Neural progenitor cell (in vitro differentiated cells): ENCODE data around the gene HES5. TPM values are rescaled to one million over a fixed set of nuclear protein-coding genes. Genes with fewer than 3 reads are reported as not detected.

Experiments
- DNase-seq: peaks from one replicate; pipeline ENCODE4 v3.0.0-alpha.2; 2016; ENCODE audit warnings: low spot score
- H2AFZ ChIP-seq: fragments of 200-600 bp; sonication (generic); replicated peaks from 2 replicates; pipeline ENCODE4 v1.6.1; 2016; ENCODE audit warnings: antibody characterized with exemption
- H3F3A ChIP-seq: fragments of 200-600 bp; sonication (generic); 2 replicates; pipeline ENCODE4 v1.6.1; 2016; ENCODE audit warnings: antibody characterized with exemption, low read depth
- H3K27ac ChIP-seq: fragments of 200-600 bp; sonication (generic); 2 replicates; pipeline ENCODE4 v1.5.1; 2016; ENCODE audit warnings: mild to moderate bottlenecking
- H3K27me3 ChIP-seq: fragments of 200-600 bp; sonication (generic); 2 replicates; pipeline ENCODE4 v1.6.1; 2016; ENCODE audit warnings: mild to moderate bottlenecking, moderate library complexity
- H3K36me3 ChIP-seq: fragments of 200-600 bp; sonication (generic); 2 replicates; pipeline ENCODE4 v1.5.1; 2016
- H3K4me1 ChIP-seq: fragments of 200-600 bp; sonication (generic); 2 replicates; pipeline ENCODE4 v1.6.1; 2016; ENCODE audit warnings: mixed run types
- H3K4me2 ChIP-seq: fragments of 200-600 bp; sonication (generic); 2 replicates; pipeline ENCODE4 v1.6.1; 2016
- H3K4me3 ChIP-seq: fragments of 200-600 bp; sonication (generic); 2 replicates; pipeline ENCODE4 v1.5.1; 2016
- H3K79me2 ChIP-seq: fragments of 200-600 bp; sonication (generic); 2 replicates; pipeline ENCODE4 v1.6.1; 2016; ENCODE audit warnings: low read depth
- H3K9ac ChIP-seq: fragments of 200-600 bp; sonication (generic); 2 replicates; pipeline ENCODE4 v1.6.1; 2016
- H3K9me3 ChIP-seq: fragments of 200-600 bp; sonication (generic); 2 replicates; pipeline ENCODE4 v1.5.1; 2016; ENCODE audit warnings: low read depth
- H4K20me1 ChIP-seq: fragments of 200-600 bp; sonication (generic); 2 replicates; pipeline ENCODE4 v1.6.1; 2016; ENCODE audit warnings: low read depth
- H3K27ac Mint-ChIP-seq: 3 replicates; pipeline ENCODE4 v1.8.0; 2021; ENCODE audit warnings: mixed read lengths
- H3K27me3 Mint-ChIP-seq: 2 replicates; pipeline ENCODE4 v1.8.0; 2022; ENCODE audit warnings: low read depth, mild to moderate bottlenecking, inconsistent platforms, moderate library complexity, mixed read lengths; ENCODE audit not compliant: insufficient read depth
- H3K36me3 Mint-ChIP-seq: 3 replicates; pipeline ENCODE4 v1.8.0; 2021; ENCODE audit warnings: mixed read lengths
- H3K4me1 Mint-ChIP-seq: 3 replicates; pipeline ENCODE4 v1.8.0; 2021; ENCODE audit warnings: mixed read lengths
- H3K4me3 Mint-ChIP-seq: 3 replicates; pipeline ENCODE4 v1.8.0; 2021; ENCODE audit warnings: mild to moderate bottlenecking, moderate library complexity, mixed read lengths
- H3K9me3 Mint-ChIP-seq: 3 replicates; pipeline ENCODE4 v1.8.0; 2020; ENCODE audit warnings: mixed read lengths
- EZH2 ChIP-seq: fragments of 200-600 bp; sonication (generic); IDR thresholded peaks from 2 replicates; pipeline ENCODE4 v1.6.1; 2017; ENCODE audit warnings: antibody characterized with exemption, mild to moderate bottlenecking, moderate library complexity
- EZH2phosphoT487 ChIP-seq: fragments of 200-600 bp; sonication (generic); IDR thresholded peaks from 2 replicates; pipeline ENCODE4 v1.6.1; 2017; ENCODE audit warnings: antibody characterized with exemption
- total RNA-seq: library from RNA; depleted of rRNA; stranded (reverse); fragments of >200 nt; gene quantifications from 2 replicates; pipeline ENCODE4 v1.2.3, GENCODE V29; 2015; ENCODE audit warnings: low replicate concordance
- TF ChIP-seq, protein P1 (sequence below): fragments of 200-600 bp; sonication (generic); IDR thresholded peaks from 2 replicates; pipeline ENCODE4 v1.5.1; 2017; ENCODE audit warnings: antibody characterized with exemption, mild to moderate bottlenecking

Gene HES5
- total RNA-seq, 1 donor from 2014 or later: 6.4 TPM

GRCh38 chr1:2540816-2541492, 10.9 kb upstream of the HES5 start:
- H3K4me2 ChIP-seq: peak overlapping the region; percentile 73
- Mint-ChIP-seq H3K27ac (peak overlapping the region; percentile 78), H3K36me3 (no peaks in the 10 kb centered on the region), H3K9me3 (no peaks in the 10 kb centered on the region), H3K4me3 (peak overlapping the region; percentile 69), H3K4me1 (peaks cover 49% of the 10 kb centered on the region), H3K27me3 (peaks cover 17% of the 10 kb centered on the region)
- peak overlapping the region; percentile 89 for H3K27ac ChIP-seq
- H3K36me3 ChIP-seq: no peaks in the 10 kb centered on the region
- H3K9me3 ChIP-seq: no peaks in the 10 kb centered on the region
- peaks cover 52% of the 10 kb centered on the region for H3K4me1 ChIP-seq
- peak overlapping the region; percentile 31 for H3K4me3 ChIP-seq
- no peak overlapping the region for H3K9ac ChIP-seq
- H2AFZ ChIP-seq: no peak overlapping the region
- peaks cover 63% of the 10 kb centered on the region for H3F3A ChIP-seq
- peak; percentile 94 for DNase-seq
- TF ChIP-seq, protein P1, sequence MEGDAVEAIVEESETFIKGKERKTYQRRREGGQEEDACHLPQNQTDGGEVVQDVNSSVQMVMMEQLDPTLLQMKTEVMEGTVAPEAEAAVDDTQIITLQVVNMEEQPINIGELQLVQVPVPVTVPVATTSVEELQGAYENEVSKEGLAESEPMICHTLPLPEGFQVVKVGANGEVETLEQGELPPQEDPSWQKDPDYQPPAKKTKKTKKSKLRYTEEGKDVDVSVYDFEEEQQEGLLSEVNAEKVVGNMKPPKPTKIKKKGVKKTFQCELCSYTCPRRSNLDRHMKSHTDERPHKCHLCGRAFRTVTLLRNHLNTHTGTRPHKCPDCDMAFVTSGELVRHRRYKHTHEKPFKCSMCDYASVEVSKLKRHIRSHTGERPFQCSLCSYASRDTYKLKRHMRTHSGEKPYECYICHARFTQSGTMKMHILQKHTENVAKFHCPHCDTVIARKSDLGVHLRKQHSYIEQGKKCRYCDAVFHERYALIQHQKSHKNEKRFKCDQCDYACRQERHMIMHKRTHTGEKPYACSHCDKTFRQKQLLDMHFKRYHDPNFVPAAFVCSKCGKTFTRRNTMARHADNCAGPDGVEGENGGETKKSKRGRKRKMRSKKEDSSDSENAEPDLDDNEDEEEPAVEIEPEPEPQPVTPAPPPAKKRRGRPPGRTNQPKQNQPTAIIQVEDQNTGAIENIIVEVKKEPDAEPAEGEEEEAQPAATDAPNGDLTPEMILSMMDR: no peak
- peak; percentile 64 for TF ChIP-seq EZH2phosphoT487
- H3K79me2 ChIP-seq: no peaks in the 10 kb centered on the region
- H3K27me3 ChIP-seq: peaks cover 47% of the 10 kb centered on the region
- no peaks in the 10 kb centered on the region for H4K20me1 ChIP-seq

DNA sequence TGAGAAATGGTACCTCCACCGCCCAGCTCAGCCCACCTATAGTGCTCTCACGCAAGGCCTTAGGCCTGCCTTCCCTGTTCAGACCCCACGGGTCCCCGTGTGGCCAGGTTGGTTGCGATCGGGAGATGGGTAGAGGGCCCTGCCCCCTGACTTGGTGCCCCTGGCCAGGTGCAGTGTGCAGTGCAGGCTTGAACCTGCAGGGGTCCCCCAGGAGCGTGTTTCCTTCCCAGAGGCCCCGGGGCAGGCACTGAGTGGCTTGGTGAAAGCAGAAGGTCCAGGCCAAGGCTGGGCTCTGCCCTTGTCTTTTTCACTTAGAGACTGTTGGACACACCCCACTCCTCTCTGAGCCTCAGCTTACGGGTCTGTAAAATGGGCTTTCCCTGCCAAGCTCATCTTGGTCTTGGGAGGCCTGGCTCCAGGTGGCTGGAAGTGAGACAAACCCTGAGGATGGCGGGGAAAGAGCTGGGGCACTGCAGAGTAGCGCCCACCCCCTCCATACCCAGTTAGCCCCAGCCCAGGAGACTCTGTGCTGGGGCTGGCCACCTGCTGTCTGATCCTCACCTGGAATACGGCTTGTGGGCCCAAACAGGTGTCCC, 9.3 kb upstream of the HES5 start:
- H3K79me2 ChIP-seq: no peaks in the 10 kb centered on the region
- H3F3A ChIP-seq: peaks cover 48% of the 10 kb centered on the region
- H4K20me1 ChIP-seq: no peaks in the 10 kb centered on the region
- H3K27ac ChIP-seq: no peak overlapping the region
- no peak overlapping the region for H2AFZ ChIP-seq
- H3K9me3 ChIP-seq: no peaks in the 10 kb centered on the region
- H3K4me2 ChIP-seq: peak overlapping the region; percentile 73
- H3K27me3 Mint-ChIP-seq: peaks cover 19% of the 10 kb centered on the region
- H3K36me3 ChIP-seq: no peaks in the 10 kb centered on the region
- peaks cover 52% of the 10 kb centered on the region for H3K4me1 ChIP-seq
- no peaks in the 10 kb centered on the region for H3K36me3 Mint-ChIP-seq
- H3K9me3 Mint-ChIP-seq: no peaks in the 10 kb centered on the region
- peaks cover 51% of the 10 kb centered on the region for H3K4me1 Mint-ChIP-seq
- no peak overlapping the region for H3K4me3 Mint-ChIP-seq
- peak; percentile 55 for DNase-seq
- H3K27ac Mint-ChIP-seq: no peak overlapping the region
- no peak overlapping the region for H3K4me3 ChIP-seq
- peaks cover 63% of the 10 kb centered on the region for H3K27me3 ChIP-seq
- no peak overlapping the region for H3K9ac ChIP-seq
- no peak for TF ChIP-seq EZH2phosphoT487
- TF ChIP-seq, protein P1: peak; percentile 47

GRCh38 chr1:2538872-2539271, 8.8 kb upstream of the HES5 start:
- H3K4me3 Mint-ChIP-seq: peak overlapping the region; percentile 38
- no peaks in the 10 kb centered on the region for H3K9me3 Mint-ChIP-seq
- peaks cover 22% of the 10 kb centered on the region for H3K27me3 Mint-ChIP-seq
- no peaks in the 10 kb centered on the region for H3K9me3 ChIP-seq
- no peak overlapping the region for H2AFZ ChIP-seq
- H3F3A ChIP-seq: peaks cover 43% of the 10 kb centered on the region
- H3K4me3 ChIP-seq: no peak overlapping the region
- H3K27me3 ChIP-seq: peaks cover 68% of the 10 kb centered on the region
- no peaks in the 10 kb centered on the region for H3K36me3 ChIP-seq
- H3K27ac ChIP-seq: no peak overlapping the region
- no peaks in the 10 kb centered on the region for H4K20me1 ChIP-seq
- H3K36me3 Mint-ChIP-seq: no peaks in the 10 kb centered on the region
- peaks cover 52% of the 10 kb centered on the region for H3K4me1 ChIP-seq
- H3K4me2 ChIP-seq: no peak overlapping the region
- no peak for DNase-seq
- TF ChIP-seq EZH2phosphoT487 (no peak), EZH2 (no peak)
- TF ChIP-seq, protein P1: no peak
- H3K9ac ChIP-seq: no peak overlapping the region
- H3K27ac Mint-ChIP-seq: no peak overlapping the region
- H3K4me1 Mint-ChIP-seq: peaks cover 49% of the 10 kb centered on the region
- no peaks in the 10 kb centered on the region for H3K79me2 ChIP-seq
